Measurements from ENCODE around the gene SEMA3F. TPM values are rescaled to one million over a fixed set of nuclear protein-coding genes. Genes with fewer than 3 reads are reported as not detected.

Gene SEMA3F
- total RNA-seq, 1 donor from 2014 or later, result 10.2 TPM

DNA sequence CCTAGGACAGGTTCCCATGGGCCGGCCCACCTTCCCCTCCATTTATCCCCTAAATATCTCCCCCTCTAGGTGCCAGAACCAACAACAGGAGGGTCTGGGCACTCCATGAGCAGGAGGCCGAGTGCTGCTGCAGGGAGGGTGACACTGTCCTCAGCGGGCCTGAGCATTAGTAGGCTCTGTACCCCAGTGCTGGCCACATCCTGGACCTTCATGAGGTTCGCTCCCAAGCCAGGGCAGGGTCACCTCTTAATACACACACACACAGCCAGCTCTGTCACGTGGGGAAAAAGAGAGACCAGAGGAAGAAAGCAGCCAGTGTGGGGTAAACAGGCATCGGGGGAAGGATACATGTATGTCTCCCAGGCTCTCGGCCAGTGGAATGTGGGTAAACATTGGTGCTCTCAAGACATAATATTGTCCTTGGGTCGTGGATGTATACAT is 27.9 kb upstream of the SEMA3F start:
- DNase-seq, result no peak
- intact Hi-C loops (cut with micrococcal nuclease), result no loop called here
- Histone ChIP-seq H3K4me3 (no peak overlapping the region), H3K9me3 (replicated peaks) (no peaks in the 10 kb centered on the region), H3K27me3 (ENCODE audit: low read depth) (no peaks in the 10 kb centered on the region), H3K36me3 (no peaks in the 10 kb centered on the region), H3K27ac (replicated peaks) (no peak overlapping the region), H3K4me1 (peaks cover 25% of the 10 kb centered on the region)
- TF ChIP-seq, protein P1, sequence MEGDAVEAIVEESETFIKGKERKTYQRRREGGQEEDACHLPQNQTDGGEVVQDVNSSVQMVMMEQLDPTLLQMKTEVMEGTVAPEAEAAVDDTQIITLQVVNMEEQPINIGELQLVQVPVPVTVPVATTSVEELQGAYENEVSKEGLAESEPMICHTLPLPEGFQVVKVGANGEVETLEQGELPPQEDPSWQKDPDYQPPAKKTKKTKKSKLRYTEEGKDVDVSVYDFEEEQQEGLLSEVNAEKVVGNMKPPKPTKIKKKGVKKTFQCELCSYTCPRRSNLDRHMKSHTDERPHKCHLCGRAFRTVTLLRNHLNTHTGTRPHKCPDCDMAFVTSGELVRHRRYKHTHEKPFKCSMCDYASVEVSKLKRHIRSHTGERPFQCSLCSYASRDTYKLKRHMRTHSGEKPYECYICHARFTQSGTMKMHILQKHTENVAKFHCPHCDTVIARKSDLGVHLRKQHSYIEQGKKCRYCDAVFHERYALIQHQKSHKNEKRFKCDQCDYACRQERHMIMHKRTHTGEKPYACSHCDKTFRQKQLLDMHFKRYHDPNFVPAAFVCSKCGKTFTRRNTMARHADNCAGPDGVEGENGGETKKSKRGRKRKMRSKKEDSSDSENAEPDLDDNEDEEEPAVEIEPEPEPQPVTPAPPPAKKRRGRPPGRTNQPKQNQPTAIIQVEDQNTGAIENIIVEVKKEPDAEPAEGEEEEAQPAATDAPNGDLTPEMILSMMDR (IDR thresholded peaks at IDR 0.05; ENCODE audit: borderline replicate concordance), result no peak

DNA sequence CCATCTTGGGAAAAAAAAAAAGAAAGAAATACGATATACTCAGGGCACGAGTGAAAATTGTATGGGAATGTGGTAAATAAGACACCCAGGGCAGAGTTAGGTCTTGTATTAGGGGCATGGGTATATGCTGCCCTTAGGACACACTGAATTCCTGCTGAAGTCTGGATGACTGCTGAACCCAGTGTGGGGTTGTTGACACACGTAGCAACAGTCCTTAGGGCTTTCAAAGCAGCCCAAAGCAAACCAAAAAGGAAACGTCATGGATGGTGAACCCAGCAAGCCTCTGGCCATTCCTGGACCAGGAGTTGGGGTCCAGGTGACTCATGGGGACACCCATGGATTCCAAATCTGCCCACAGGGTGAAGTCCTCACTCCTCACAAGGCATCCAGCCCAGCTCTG is 27.1 kb upstream of the SEMA3F start:
- Histone ChIP-seq H3K27me3 (ENCODE audit: low read depth) (no peaks in the 10 kb centered on the region), H3K9me3 (replicated peaks) (no peaks in the 10 kb centered on the region), H3K4me3 (no peak overlapping the region), H3K4me1 (peaks cover 24% of the 10 kb centered on the region), H3K36me3 (no peaks in the 10 kb centered on the region), H3K27ac (replicated peaks) (no peak overlapping the region)
- intact Hi-C loops (cut with micrococcal nuclease), result no loop called here
- TF ChIP-seq, protein P1 (IDR thresholded peaks at IDR 0.05; ENCODE audit: borderline replicate concordance), result no peak
- no peak for DNase-seq

DNA sequence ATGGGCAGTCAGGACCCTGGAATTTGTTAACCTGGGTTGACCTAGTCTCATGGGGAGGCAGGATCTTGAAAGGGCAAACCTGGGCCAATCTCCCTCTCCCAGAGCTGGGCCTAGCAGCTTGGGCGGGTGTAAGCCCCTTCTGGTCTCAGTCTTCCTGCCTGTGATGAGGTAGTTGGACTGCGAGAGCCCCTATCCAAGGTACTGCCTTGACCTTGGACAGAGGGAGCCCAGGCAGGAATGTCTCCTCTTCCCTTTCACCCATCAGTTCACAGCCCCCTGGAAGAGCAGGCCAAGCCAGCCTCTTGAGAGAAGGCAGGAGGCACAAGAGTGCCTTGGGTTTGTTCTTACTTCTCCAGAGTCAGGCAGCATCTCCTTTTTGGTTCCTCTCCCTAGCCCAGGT is 24.7 kb upstream of the SEMA3F start:
- DNase-seq, result no peak
- H3K9me3 ChIP-seq (replicated peaks), result no peaks in the 10 kb centered on the region
- intact Hi-C loops (cut with micrococcal nuclease), result no loop called here
- H3K4me3 ChIP-seq, result no peak overlapping the region
- H3K27ac ChIP-seq (replicated peaks), result no peak overlapping the region
- no peaks in the 10 kb centered on the region for H3K27me3 ChIP-seq (ENCODE audit: low read depth)
- H3K36me3 ChIP-seq, result no peaks in the 10 kb centered on the region
- TF ChIP-seq, protein P1 (IDR thresholded peaks at IDR 0.05; ENCODE audit: borderline replicate concordance), result no peak
- peaks cover 16% of the 10 kb centered on the region for H3K4me1 ChIP-seq

DNA sequence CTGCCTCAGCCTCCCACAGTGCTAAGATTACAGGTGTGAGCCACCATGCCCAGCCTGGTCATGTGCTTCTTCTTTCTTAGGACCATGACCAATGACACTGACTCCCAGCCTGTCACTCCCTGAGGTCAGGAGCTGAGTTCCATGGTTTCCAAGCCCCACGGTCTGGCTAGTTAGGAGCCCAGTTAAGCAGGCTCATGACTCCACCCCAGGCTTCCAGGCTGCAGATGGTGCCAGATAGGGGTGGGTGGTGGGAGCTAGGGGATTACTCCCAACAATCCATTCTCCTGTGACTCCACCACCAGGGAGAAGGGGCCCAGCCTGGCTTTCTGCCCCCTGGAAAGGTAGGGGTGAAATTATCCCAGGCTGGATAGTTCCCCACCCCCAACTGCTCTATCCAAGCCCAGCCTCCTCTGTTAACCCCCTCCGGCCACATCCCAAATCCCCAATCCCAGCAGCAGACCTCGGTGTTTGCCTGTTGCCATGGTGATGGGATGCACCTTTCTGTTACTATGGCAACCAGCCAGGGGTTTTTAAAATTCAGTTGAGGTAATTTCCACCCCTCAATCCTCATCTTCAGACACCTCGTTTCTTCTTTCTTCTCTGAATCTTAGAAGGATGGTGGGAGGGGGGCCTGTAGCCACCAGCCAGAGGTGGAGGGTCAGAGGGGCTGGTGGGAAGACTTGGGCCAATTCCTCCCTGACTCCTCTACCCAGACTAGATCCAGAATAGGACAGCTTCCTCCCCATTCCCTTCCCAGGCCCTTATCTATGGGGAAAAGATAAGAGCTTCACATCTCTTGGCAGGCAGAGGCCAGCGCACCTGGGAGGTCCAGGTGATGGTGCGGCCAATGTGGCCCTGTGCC is 22.5 kb upstream of the SEMA3F start:
- Histone ChIP-seq H3K4me1 (peaks cover 11% of the 10 kb centered on the region), H3K27me3 (ENCODE audit: low read depth) (no peaks in the 10 kb centered on the region), H3K4me3 (no peak overlapping the region), H3K27ac (replicated peaks) (no peak overlapping the region), H3K36me3 (no peaks in the 10 kb centered on the region), H3K9me3 (replicated peaks) (no peaks in the 10 kb centered on the region)
- TF ChIP-seq, protein P1 (IDR thresholded peaks at IDR 0.05; ENCODE audit: borderline replicate concordance), result no peak
- intact Hi-C loops (cut with micrococcal nuclease), result no loop called here
- no peak for DNase-seq

DNA sequence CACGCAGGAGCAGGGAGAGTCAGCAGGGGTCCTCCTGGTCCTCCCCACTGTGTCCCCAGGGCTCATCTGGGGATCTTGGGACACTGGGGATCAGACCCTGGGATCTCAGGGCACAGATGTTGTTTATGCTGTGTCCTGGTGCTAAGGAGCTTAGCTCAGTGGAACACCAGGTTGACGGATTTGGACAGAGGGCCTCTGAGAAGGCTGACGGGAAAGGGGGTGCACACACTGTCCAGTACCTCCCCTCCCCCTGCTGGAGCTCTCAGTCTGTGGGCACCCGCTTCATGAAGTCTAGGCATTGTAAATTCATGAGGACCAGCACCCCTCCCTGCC is 21.9 kb upstream of the SEMA3F start:
- intact Hi-C loops (cut with micrococcal nuclease), result no loop called here
- H3K9me3 ChIP-seq (replicated peaks), result no peaks in the 10 kb centered on the region
- TF ChIP-seq, protein P1 (IDR thresholded peaks at IDR 0.05; ENCODE audit: borderline replicate concordance), result no peak
- H3K27ac ChIP-seq (replicated peaks), result no peak overlapping the region
- peaks cover 11% of the 10 kb centered on the region for H3K4me1 ChIP-seq
- H3K4me3 ChIP-seq, result no peak overlapping the region
- no peaks in the 10 kb centered on the region for H3K27me3 ChIP-seq (ENCODE audit: low read depth)
- DNase-seq, result no peak
- H3K36me3 ChIP-seq, result no peaks in the 10 kb centered on the region

Measured in left ventricle myocardium inferior (tissue), 1 donor.